ENCODE results near the gene ITIH6. TPM values are rescaled to one million over a fixed set of nuclear protein-coding genes. Genes with fewer than 3 reads are reported as not detected.

The ITIH6 gene
- total RNA-seq, 1 experiment from 2014 or later = 0.04 TPM

- peaks cover 28% of the 10 kb centered on the region for H3K4me1 Mint-ChIP-seq
- no peaks in the 10 kb centered on the region for H3K9me3 Mint-ChIP-seq
- TF ChIP-seq PRDM15 (CRISPR knock-in tag; IDR thresholded peaks at IDR 0.05) (no peak), SP1 (CRISPR knock-in tag; conservative IDR thresholded peaks at IDR 0.05) (0 out of 2 replicates have a peak, but pooled peaks have one; percentile 49), AFF4 (CRISPR knock-in tag; IDR thresholded peaks at IDR 0.05; ENCODE audit: borderline replicate concordance) (no peak)
- DNase-seq (ENCODE audit: low spot score) (peak; percentile 76), ATAC-seq (peak; percentile 47)
- CTCF ChIA-PET = interaction anchor here (0.7 to 2.4 kb wide), 4 partner anchors 21 to 169 kb away, joined by 3 to 10 read pairs (median 4); no protein-coding TSS in a partner anchor
- peaks cover 6% of the 10 kb centered on the region for H3K27me3 Mint-ChIP-seq (ENCODE audit: low read depth)
- peak overlapping the region; percentile 98 for H3K4me3 Mint-ChIP-seq
- H3K27ac Mint-ChIP-seq = peak overlapping the region; percentile 99
- H3K36me3 Mint-ChIP-seq = peaks cover 25% of the 10 kb centered on the region
- POLR2A ChIA-PET = interaction anchor here (0.7 to 1.5 kb wide), 3 partner anchors 169 to 323 kb away, joined by 3 to 12 read pairs (median 4); partner anchors contain the start of gene APEX2
Observed at GRCh38 chrX:54808109-54808604, 10.1 kb upstream of the ITIH6 start.

- ChIA-PET POLR2A (interaction anchor here (0.8 to 1.5 kb wide), 4 partner anchors 52 to 192 kb away, joined by 3 to 12 read pairs (median 4); partner anchors contain the start of gene APEX2), CTCF (interaction anchor here (0.7 to 2.4 kb wide), 2 partner anchors 114 to 168 kb away, joined by 3 to 10 read pairs; no protein-coding TSS in a partner anchor)
- TF ChIP-seq NFE2L1 (CRISPR knock-in tag; IDR thresholded peaks at IDR 0.05) (no peak), MYBL2 (CRISPR knock-in tag; IDR thresholded peaks at IDR 0.05) (no peak), FOXP4 (CRISPR knock-in tag; IDR thresholded peaks at IDR 0.05) (no peak), OVOL2 (CRISPR knock-in tag; IDR thresholded peaks at IDR 0.05; ENCODE audit: borderline replicate concordance) (no peak), E2F1 (CRISPR knock-in tag; IDR thresholded peaks at IDR 0.05) (no peak), ZNF232 (CRISPR knock-in tag; IDR thresholded peaks at IDR 0.05) (no peak), TEAD1 (CRISPR knock-in tag; IDR thresholded peaks at IDR 0.05) (no peak), ZMAT4 (CRISPR knock-in tag; IDR thresholded peaks at IDR 0.05) (no peak), NR3C1 (CRISPR knock-in tag; conservative IDR thresholded peaks at IDR 0.05; ENCODE audit: low read depth) (no peak), ZNF263 (CRISPR knock-in tag; IDR thresholded peaks at IDR 0.05; ENCODE audit: low read depth) (no peak)
- peak; percentile 1 for ATAC-seq
- Mint-ChIP-seq H3K36me3 (peaks cover 19% of the 10 kb centered on the region), H3K27ac (peak within 1 kb of the TSS; percentile 99), H3K27me3 (ENCODE audit: low read depth) (peaks cover 6% of the 10 kb centered on the region), H3K4me3 (peak within 1 kb of the TSS; percentile 98), H3K4me1 (peaks cover 28% of the 10 kb centered on the region), H3K9me3 (no peaks in the 10 kb centered on the region)
- peak; percentile 27 for DNase-seq (ENCODE audit: low spot score)
Observed at GRCh38 chrX:54807524-54808108, 9.6 kb upstream of the ITIH6 start, which contains the start of gene MAGED2. MAGED2 (plus strand) TSS chrX:54807745; CDS start chrX:54809332, 1,587 bp downstream.
